NCI-H2196 (cell line): Measurements from ENCODE around the gene ZNF124.
A peak's percentile ranks its signal among the peaks of the same experiment; 100 is the strongest.
"Not testable (repeated sequence)": the region's sequence is repeated elsewhere in the genome, so short reads cannot be mapped to it uniquely, and the experiment has no call there.

Experiments used
- DNase-seq: peaks from one replicate; lab custom pipeline; 2025; ENCODE audit not compliant: unreplicated experiment; lab: John Stamatoyannopoulos, UW

Gene ZNF124

GRCh38 chr1:247171875-247172563 is at the start of gene ZNF124:
Gene ZNF124, minus strand, starts transcription at chr1:247172020. Its CDS starts 143 bp downstream, at chr1:247171877.
- DNase-seq, result not testable (repeated sequence)

- not testable (repeated sequence) for DNase-seq
These were observed 48.5 kb upstream of the ZNF124 start for GRCh38 chr1:247220280-247220679.

- DNase-seq, result no peak
These were observed 46.4 kb upstream of the ZNF124 start for GRCh38 chr1:247218121-247218651.

DNA sequence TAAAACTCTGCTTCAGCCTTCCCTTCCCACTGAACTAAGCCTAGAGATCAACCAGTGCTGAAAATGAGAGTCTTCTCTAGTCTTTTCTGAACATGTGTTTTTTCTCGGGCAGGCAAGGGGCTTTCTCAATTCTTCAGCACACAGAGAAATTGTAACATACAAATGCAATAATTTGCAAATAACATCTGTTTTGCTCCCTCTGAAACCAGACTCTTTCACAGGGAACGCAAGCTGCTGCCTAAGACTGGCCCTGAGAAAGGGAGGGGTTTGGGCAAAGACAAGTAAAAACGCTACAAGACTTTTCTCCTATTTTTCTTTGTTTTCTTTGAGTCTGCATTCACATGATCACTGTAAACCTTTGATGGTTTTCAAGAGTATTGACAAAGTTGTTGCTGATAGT is 44.4 kb upstream of the ZNF124 start:
- DNase-seq, result no peak

DNA sequence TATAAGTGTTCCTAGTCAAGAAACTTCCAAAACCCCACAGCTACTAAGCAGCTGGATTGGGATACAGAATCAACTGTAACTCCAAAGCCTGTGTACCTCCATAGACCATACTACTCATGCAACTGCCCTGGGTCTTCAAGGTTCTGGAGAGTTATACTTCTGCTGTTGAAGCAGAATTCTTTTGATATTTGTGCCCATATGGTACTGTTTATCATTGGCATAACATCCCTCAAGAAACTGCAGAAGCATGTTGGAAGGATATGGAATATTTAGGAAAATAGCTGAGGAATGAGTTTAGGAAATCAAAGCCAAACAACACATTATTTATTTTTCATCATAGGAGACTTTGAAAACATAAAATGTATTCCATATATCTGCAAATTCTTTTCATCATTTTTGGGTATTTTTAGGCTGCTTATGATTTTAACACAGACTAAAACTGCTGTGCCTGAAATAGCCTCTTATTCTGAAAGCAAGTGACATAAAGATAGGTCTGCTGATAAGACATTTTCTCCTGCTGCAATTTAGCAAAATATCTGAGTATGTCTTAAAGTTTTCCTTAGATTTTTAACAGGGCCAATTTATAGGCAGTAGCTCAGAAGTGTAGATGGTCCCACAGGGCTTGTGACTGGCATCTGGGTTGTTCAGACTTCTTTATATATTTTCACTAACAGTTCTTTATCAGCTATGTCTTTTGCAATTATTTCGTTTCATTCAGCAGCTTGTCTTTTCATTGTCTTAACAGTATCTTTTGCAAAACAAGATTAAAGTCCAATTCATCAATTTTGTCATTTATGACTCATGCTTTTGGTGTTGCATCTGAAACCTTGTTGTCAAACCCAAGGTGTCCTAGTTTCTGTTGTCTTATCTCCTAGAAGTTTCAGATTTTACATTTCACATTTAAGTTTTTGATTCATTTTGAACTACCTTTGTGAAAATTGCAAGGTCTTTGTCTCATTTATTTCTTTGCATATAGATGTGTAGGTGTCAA is 41.1 kb upstream of the ZNF124 start:
- no peak for DNase-seq

- DNase-seq, result no peak
These were observed 40.2 kb upstream of the ZNF124 start for GRCh38 chr1:247212012-247212411.

DNA sequence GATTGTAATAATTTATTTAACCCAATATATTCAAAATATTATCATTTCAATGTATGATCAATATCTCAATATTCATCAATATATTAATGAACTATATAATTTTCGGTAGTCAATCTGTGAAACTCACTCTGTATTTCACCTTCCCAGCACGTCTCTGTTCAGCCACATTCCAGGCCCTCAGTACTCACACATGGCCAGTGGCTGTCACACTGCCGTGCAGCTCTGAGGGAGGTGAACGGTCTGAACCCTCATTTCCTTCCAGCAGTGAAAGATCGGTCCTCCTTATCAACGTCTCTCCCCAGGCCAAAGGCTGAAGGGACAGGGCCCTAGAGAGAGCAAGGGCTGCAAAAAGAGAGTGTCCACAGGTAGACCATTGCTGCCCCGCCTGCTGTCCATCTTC is 39.5 kb upstream of the ZNF124 start:
- no peak for DNase-seq

GRCh38 chr1:247210376-247211117 is 38.7 kb upstream of the ZNF124 start:
- DNase-seq, result peak; percentile 89

DNA sequence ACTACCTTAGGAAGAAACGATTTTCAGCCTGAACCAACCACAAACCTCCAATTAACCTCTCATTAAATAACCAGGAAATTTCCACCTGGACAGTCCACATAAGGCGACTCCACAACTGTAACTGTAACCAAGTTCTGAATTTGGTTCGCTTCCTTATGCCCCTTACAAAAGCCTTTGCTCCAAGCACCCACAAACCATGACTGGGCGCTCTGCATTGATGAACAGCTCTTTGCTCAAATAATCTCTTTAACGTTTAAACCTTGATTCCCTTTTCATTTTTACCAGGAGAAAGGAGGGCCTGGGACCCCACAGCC is 38.2 kb upstream of the ZNF124 start:
- DNase-seq, result no peak

- no peak for DNase-seq
These were observed 37.6 kb upstream of the ZNF124 start for GRCh38 chr1:247209396-247209795.

- no peak for DNase-seq
These were observed 32.4 kb upstream of the ZNF124 start for GRCh38 chr1:247204177-247204647.

- no peak for DNase-seq
These were observed 27.0 kb upstream of the ZNF124 start for GRCh38 chr1:247198781-247199180.

DNA sequence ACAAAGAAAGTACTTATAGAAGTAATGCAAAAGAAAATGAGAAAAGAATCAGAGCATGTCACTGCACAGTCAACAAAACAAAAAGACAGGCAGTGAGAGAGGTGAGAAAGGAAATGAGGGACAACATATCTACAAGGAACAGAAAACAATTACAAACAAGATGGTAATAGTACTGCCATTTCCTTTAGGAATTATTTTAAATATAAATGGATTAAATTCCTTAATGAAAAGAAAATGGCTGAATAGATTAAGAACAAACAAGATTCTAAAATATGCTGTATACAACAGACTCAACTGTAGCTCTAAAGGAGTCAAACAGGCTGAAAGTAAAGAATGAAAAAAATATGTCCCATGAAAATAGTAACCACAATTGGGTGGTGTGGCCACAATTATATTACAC is 22.1 kb upstream of the ZNF124 start:
- DNase-seq, result no peak

DNA sequence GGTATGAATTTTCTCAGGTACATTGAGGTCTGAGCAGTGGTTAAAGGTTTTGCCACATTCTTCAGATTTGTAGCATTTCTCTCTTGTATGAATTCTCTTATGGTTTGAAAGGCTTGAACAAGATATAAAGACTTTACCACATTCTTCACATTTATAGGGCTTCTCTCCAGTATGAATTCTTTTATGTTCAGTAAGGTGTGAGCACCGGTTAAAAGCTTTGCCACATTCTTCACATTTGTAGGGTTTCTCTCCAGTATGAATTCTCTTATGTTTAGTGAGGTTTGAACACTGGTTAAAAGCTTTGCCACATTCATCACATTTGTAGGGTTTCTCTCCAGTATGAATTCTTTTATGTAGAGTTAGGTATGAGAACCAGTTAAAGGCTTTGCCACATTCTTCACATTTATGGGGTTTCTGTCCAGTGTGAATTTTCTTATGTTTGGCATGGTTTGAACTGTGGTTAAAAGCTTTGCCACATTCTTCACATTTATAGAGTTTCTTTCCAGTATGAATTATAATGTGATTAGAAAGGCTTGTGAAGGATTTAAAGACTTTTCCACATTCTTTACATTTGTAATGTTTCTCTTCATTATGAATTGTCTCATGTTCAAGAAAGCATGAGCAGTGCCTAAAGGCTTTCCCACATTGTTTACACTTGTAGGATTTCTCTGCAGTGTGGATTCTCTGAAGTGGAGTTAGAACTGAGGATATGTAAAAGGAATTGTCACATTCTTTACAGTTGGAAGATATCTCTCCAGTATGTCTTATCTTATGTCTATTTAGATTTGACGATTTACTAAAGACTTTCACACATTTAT is 18.4 kb upstream of the ZNF124 start:
- no peak for DNase-seq

DNA sequence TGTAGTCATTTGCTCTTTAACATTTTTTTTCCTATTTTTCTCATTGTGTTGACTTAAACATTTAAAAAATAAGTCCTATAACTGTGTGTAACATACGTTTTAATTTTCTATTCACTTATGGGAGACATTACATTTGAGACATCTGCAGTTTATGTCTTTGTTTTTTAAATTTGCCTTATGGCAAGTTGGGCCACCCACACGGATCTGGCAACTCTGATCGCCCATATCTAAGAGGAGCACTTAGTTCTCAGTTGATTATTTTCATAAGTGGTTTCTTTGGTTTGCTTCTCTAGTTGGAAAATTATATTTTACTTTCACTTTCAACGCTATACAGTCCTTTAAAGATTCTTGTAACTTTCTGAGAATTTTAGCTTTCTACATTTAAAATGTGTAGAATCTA is 13.8 kb upstream of the ZNF124 start:
- no peak for DNase-seq

DNA sequence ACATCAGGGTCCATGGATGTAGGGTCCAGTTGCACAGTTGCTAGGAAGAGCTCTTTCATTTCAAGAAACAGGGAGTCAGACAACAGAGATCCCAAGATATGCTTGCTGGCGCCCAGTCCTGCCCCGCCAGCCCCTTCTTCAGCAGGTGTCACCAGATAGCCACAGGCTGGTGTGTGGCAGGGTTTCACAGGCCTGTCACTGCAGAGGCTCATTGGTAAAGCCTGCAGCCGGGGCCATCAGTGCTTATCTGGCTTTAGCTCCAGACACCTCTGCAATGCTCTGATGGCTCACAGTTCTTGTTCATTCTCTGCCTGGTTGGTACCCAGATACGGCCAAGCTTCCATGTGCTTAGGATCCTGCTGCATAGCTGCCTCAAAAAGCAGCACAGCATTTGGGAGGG is 12.4 kb upstream of the ZNF124 start:
- no peak for DNase-seq

GRCh38 chr1:247182994-247183393 is 11.2 kb upstream of the ZNF124 start:
- no peak for DNase-seq

- DNase-seq, result no peak
These were observed 8.8 kb upstream of the ZNF124 start for GRCh38 chr1:247180581-247180980.

- no peak for DNase-seq
These were observed 5.9 kb upstream of the ZNF124 start for GRCh38 chr1:247177755-247178154.

GRCh38 chr1:247175458-247175857 is 3.6 kb upstream of the ZNF124 start:
- no peak for DNase-seq
